ENCODE measurements around the gene ZMYND8. TPM values are rescaled to one million over a fixed set of nuclear protein-coding genes. Genes with fewer than 3 reads are reported as not detected.

ZMYND8 gene
- total RNA-seq, 3 donors from 2014 or later (not counting 1 experiment from before 2014, with no cell fraction given): 57.6 to 72.6 (median 69.8) TPM

DNA sequence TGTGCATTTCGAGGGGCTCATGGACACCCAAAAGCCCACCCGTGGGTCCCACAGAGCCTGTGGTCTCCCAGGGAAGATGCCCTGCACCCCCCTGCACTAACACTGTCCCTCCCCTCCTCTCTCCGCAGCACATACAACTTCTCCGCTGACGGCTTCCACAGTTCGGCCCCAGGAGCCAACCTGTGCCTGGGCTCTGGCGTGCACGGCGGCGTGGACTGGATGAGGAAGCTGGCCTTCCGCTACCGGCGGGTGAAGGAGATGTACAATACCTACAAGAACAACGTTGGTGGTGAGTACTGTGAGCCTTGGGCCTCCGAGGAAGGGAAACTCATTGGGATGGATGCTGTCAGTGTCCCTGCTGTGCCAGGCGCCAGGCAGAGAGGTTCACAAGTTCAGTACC lies 183.9 kb downstream of the ZMYND8 start:
- no peak overlapping the region for H3K4me3 Mint-ChIP-seq
- DNase-seq (no peak), ATAC-seq (no peak)
- Histone ChIP-seq H3K4me1 (ENCODE audit: control insufficient read depth, insufficient read depth, low read length) (no peaks in the 10 kb centered on the region), H3K4me3 (ENCODE audit: low read length) (no peak overlapping the region), H3K27me3 (ENCODE audit: control insufficient read depth, insufficient read depth, low read length) (no peaks in the 10 kb centered on the region), H3K36me3 (ENCODE audit: control insufficient read depth, insufficient read depth, low read length) (no peaks in the 10 kb centered on the region), H3K27ac (ENCODE audit: low read length) (no peak overlapping the region), H3K9me3 (ENCODE audit: control insufficient read depth, insufficient read depth, low read length) (no peaks in the 10 kb centered on the region)
- intact Hi-C loops (cut with micrococcal nuclease): no loop called here
- TF ChIP-seq, protein P1, sequence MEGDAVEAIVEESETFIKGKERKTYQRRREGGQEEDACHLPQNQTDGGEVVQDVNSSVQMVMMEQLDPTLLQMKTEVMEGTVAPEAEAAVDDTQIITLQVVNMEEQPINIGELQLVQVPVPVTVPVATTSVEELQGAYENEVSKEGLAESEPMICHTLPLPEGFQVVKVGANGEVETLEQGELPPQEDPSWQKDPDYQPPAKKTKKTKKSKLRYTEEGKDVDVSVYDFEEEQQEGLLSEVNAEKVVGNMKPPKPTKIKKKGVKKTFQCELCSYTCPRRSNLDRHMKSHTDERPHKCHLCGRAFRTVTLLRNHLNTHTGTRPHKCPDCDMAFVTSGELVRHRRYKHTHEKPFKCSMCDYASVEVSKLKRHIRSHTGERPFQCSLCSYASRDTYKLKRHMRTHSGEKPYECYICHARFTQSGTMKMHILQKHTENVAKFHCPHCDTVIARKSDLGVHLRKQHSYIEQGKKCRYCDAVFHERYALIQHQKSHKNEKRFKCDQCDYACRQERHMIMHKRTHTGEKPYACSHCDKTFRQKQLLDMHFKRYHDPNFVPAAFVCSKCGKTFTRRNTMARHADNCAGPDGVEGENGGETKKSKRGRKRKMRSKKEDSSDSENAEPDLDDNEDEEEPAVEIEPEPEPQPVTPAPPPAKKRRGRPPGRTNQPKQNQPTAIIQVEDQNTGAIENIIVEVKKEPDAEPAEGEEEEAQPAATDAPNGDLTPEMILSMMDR (IDR thresholded peaks at IDR 0.05): no peak
- no peaks in the 10 kb centered on the region for H3K36me3 Mint-ChIP-seq
- H3K4me1 Mint-ChIP-seq: no peaks in the 10 kb centered on the region
- H3K9me3 Mint-ChIP-seq: no peaks in the 10 kb centered on the region
- 82% methylated on average over 16 of the region's 16 CpGs for WGBS (ENCODE audit: insufficient coverage)
- H3K27me3 Mint-ChIP-seq (ENCODE audit: low read depth in 2 of 2): peaks cover 0 to 12% of the 10 kb centered on the region in 2 donors
- no peak overlapping the region for H3K27ac Mint-ChIP-seq

DNA sequence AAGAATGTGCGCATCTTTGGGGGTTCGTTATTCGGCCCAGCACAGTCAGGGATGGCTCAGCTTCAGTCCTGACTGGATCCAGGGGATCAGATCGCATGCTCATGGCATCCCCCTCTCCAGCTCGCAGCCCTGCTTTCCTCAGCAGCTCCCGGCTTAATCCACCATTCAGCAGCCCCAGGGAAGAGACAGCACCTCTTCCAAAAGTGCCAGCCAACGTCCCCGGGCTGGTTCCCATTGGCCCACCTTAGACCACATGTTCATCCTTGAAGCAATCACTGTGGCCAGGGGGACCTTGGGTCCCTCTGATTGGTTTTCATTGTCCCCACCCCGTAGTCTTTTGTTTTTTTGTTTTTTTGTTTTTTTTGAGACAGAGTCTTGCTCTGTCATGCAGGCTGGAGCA lies 188.7 kb downstream of the ZMYND8 start:
- no peaks in the 10 kb centered on the region for H3K27me3 Mint-ChIP-seq (ENCODE audit: low read depth in 2 of 2)
- H3K36me3 Mint-ChIP-seq: no peaks in the 10 kb centered on the region
- 80% methylated on average over 9 of the region's 9 CpGs for WGBS (ENCODE audit: insufficient coverage)
- TF ChIP-seq, protein P1 (IDR thresholded peaks at IDR 0.05): no peak
- no peaks in the 10 kb centered on the region for H3K27me3 ChIP-seq (ENCODE audit: control insufficient read depth, insufficient read depth, low read length)
- H3K4me1 Mint-ChIP-seq: no peaks in the 10 kb centered on the region
- no peak for ATAC-seq
- H3K27ac Mint-ChIP-seq: no peak overlapping the region
- no peak for DNase-seq
- H3K9me3 ChIP-seq (ENCODE audit: control insufficient read depth, insufficient read depth, low read length): no peaks in the 10 kb centered on the region
- H3K9me3 Mint-ChIP-seq: no peaks in the 10 kb centered on the region
- no peak overlapping the region for H3K27ac ChIP-seq (ENCODE audit: low read length)
- intact Hi-C loops (cut with micrococcal nuclease): no loop called here
- no peaks in the 10 kb centered on the region for H3K36me3 ChIP-seq (ENCODE audit: control insufficient read depth, insufficient read depth, low read length)
- H3K4me3 Mint-ChIP-seq: no peak overlapping the region
- no peak overlapping the region for H3K4me3 ChIP-seq (ENCODE audit: low read length)
- no peaks in the 10 kb centered on the region for H3K4me1 ChIP-seq (ENCODE audit: control insufficient read depth, insufficient read depth, low read length)

DNA sequence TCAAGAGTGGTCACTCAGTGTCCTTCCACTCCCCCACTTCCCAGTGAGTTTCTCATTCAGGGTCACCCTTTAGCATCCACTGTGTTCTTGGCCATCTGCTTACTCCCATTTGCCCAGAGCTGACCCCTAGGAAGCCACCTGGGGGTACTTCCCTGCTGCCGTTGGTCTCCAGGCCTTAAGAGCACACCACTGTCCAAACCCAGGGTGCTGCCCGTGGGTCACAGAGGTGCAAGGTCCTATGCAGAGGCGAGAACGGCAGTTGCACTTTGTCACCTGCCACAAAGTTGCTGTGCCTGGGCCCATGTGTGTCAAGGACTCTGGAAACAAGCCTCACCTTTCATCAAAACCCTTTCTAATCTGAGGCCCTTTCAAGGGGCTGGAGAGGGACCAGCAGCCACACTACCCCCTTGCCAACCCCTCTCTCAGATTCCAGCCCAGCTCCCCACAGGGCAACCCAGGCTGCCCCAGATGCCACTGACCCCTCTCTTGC lies 191.1 kb downstream of the ZMYND8 start:
- ATAC-seq (no peak), DNase-seq (no peak)
- no peaks in the 10 kb centered on the region for H3K36me3 ChIP-seq (ENCODE audit: control insufficient read depth, insufficient read depth, low read length)
- Mint-ChIP-seq H3K27me3 (ENCODE audit: low read depth in 2 of 2) (peaks cover 0 to under 1% of the 10 kb centered on the region in 2 donors), H3K36me3 (no peaks in the 10 kb centered on the region), H3K4me1 (no peaks in the 10 kb centered on the region), H3K9me3 (no peaks in the 10 kb centered on the region), H3K4me3 (no peak overlapping the region), H3K27ac (no peak overlapping the region)
- H3K4me1 ChIP-seq (ENCODE audit: control insufficient read depth, insufficient read depth, low read length): no peaks in the 10 kb centered on the region
- H3K4me3 ChIP-seq (ENCODE audit: low read length): no peak overlapping the region
- WGBS (ENCODE audit: insufficient coverage): 84% methylated on average over 4 of the region's 4 CpGs
- no peaks in the 10 kb centered on the region for H3K27me3 ChIP-seq (ENCODE audit: control insufficient read depth, insufficient read depth, low read length)
- H3K27ac ChIP-seq (ENCODE audit: low read length): no peak overlapping the region
- intact Hi-C loops (cut with micrococcal nuclease): no loop called here
- no peaks in the 10 kb centered on the region for H3K9me3 ChIP-seq (ENCODE audit: control insufficient read depth, insufficient read depth, low read length)
- TF ChIP-seq, protein P1 (IDR thresholded peaks at IDR 0.05): no peak

DNA sequence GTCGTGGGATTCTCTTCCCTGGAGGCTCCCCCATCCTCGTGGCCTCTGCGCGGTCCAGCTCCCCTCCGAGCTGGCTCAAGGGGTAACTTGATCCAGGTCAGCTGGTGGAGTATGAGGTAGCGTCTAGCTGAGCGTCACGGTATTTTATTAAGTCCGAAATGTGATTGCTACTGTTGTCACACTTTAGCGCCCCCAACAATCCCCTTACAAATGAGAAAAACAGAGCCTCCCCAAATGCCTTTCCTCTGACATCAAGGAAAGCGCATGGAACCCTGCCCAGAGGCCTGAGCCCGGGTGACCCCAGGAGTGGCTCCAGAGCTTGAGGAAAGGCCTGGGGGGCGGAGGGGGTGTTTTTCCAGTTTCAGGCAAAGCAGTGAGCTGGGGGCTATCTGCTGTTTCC lies 192.4 kb downstream of the ZMYND8 start:
- ATAC-seq (no peak), DNase-seq (no peak)
- no peaks in the 10 kb centered on the region for H3K4me1 ChIP-seq (ENCODE audit: control insufficient read depth, insufficient read depth, low read length)
- TF ChIP-seq, protein P1 (IDR thresholded peaks at IDR 0.05): no peak
- H3K27me3 ChIP-seq (ENCODE audit: control insufficient read depth, insufficient read depth, low read length): no peaks in the 10 kb centered on the region
- H3K9me3 Mint-ChIP-seq: no peaks in the 10 kb centered on the region
- 90% methylated on average over 13 of the region's 13 CpGs for WGBS (ENCODE audit: insufficient coverage)
- no peaks in the 10 kb centered on the region for H3K36me3 ChIP-seq (ENCODE audit: control insufficient read depth, insufficient read depth, low read length)
- H3K4me1 Mint-ChIP-seq: no peaks in the 10 kb centered on the region
- H3K27ac ChIP-seq (ENCODE audit: low read length): no peak overlapping the region
- no peak overlapping the region for H3K4me3 Mint-ChIP-seq
- H3K4me3 ChIP-seq (ENCODE audit: low read length): no peak overlapping the region
- intact Hi-C loops (cut with micrococcal nuclease): no loop called here
- no peak overlapping the region for H3K27ac Mint-ChIP-seq
- peaks cover 0 to 4% of the 10 kb centered on the region in 2 donors for H3K27me3 Mint-ChIP-seq (ENCODE audit: low read depth in 2 of 2)
- no peaks in the 10 kb centered on the region for H3K36me3 Mint-ChIP-seq
- no peaks in the 10 kb centered on the region for H3K9me3 ChIP-seq (ENCODE audit: control insufficient read depth, insufficient read depth, low read length)
